ENCODE results near the gene NTM.
"Not testable (repeated sequence)": the region's sequence is repeated elsewhere in the genome, so short reads cannot be mapped to it uniquely, and the experiment has no call there.

NTM gene

GRCh38 chr11:131904756-131905155 is 534.3 kb downstream of the NTM start:
- FAIRE-seq = no peak

- FAIRE-seq = no peak
Observed at GRCh38 chr11:131906963-131907362, 536.5 kb downstream of the NTM start.

- FAIRE-seq = no peak
Observed at GRCh38 chr11:131907371-131907770, 537.0 kb downstream of the NTM start.

GRCh38 chr11:131908316-131908715 is 537.9 kb downstream of the NTM start:
- no peak for FAIRE-seq

- no peak for FAIRE-seq
Observed at GRCh38 chr11:131909426-131910177, 539.2 kb downstream of the NTM start.

- FAIRE-seq = no peak
Observed at GRCh38 chr11:131910178-131910522, 539.7 kb downstream of the NTM start.

- FAIRE-seq = no peak
Observed at GRCh38 chr11:131910523-131911387, 540.3 kb downstream of the NTM start.

- FAIRE-seq = not testable (repeated sequence)
Observed at GRCh38 chr11:131911388-131912032, 541.1 kb downstream of the NTM start.

- no peak for FAIRE-seq
Observed at GRCh38 chr11:131912134-131912533, 541.7 kb downstream of the NTM start.

GRCh38 chr11:131913267-131913666 is 542.9 kb downstream of the NTM start:
- FAIRE-seq = no peak

GRCh38 chr11:131914361-131914774 is 544.0 kb downstream of the NTM start:
- no peak for FAIRE-seq

GRCh38 chr11:131916638-131917037 is 546.2 kb downstream of the NTM start:
- no peak for FAIRE-seq

GRCh38 chr11:131917634-131918384 is 547.4 kb downstream of the NTM start:
- FAIRE-seq = no peak

- FAIRE-seq = no peak
Observed at GRCh38 chr11:131918663-131919062, 548.2 kb downstream of the NTM start.

- no peak for FAIRE-seq
Observed at GRCh38 chr11:131922220-131922619, 551.8 kb downstream of the NTM start.

- FAIRE-seq = no peak
Observed at GRCh38 chr11:131923309-131923708, 552.9 kb downstream of the NTM start.

- no peak for FAIRE-seq
Observed at GRCh38 chr11:131924001-131924400, 553.6 kb downstream of the NTM start.

- no peak for FAIRE-seq
Observed at GRCh38 chr11:131924457-131925201, 554.2 kb downstream of the NTM start.

- FAIRE-seq = no peak
Observed at GRCh38 chr11:131925829-131926228, 555.4 kb downstream of the NTM start.

GRCh38 chr11:131928992-131929391 is 558.6 kb downstream of the NTM start:
- no peak for FAIRE-seq

- FAIRE-seq = no peak
Observed at GRCh38 chr11:131932584-131933325, 562.3 kb downstream of the NTM start.
